Transverse colon (tissue), 4 donors: Measurements from ENCODE around the gene LRRC8A. TPM values are rescaled to one million over a fixed set of nuclear protein-coding genes. Genes with fewer than 3 reads are reported as not detected.

Experiments used
- DNase-seq: peaks from one replicate; pipeline ENCODE4 v3.0.0-alpha.2; 2019
- H3K27ac ChIP-seq, 4 donors: fragments of 200-600 bp; sonication (generic); 2 replicates each; pipeline ENCODE4 v1.5.1; 2016 to 2018; ENCODE audit warnings: inconsistent platforms in 4 of 4
- H3K27me3 ChIP-seq: fragments of 200-600 bp; sonication (generic); 2 replicates; pipeline ENCODE4 v1.5.1; 2017; ENCODE audit warnings: inconsistent platforms
- H3K36me3 ChIP-seq, 4 donors: fragments of 200-600 bp; sonication (generic); 2 replicates each; pipeline ENCODE4 v1.5.1; 2017 to 2019; ENCODE audit warnings: inconsistent platforms in 4 of 4
- H3K4me1 ChIP-seq, 4 donors: fragments of 200-600 bp; sonication (generic); 2 replicates each; pipeline ENCODE4 v1.5.1; 2017 to 2020; ENCODE audit warnings: inconsistent platforms in 4 of 4
- H3K4me3 ChIP-seq, 4 donors: fragments of 200-600 bp; sonication (generic); 1 replicate in 1 of 4; 2 replicates in 3 of 4; pipeline versions ENCODE4 v1.5.1 to v1.6.1; 2017 to 2019; ENCODE audit warnings: inconsistent platforms in 4 of 4
- H3K9me3 ChIP-seq, 2 donors: fragments of 200-600 bp; sonication (generic); 2 replicates each; pipeline ENCODE4 v1.5.1; 2017 to 2019; ENCODE audit warnings: inconsistent platforms in 2 of 2
- CTCF ChIP-seq, 5 experiments: fragments of 200-600 bp in 3 of 5; fragments of 450-650 bp in 2 of 5; sonication (generic) in 3 of 5; IDR thresholded peaks; 1 replicate in 2 of 5; 2 replicates in 3 of 5; pipeline ENCODE4 v1.5.1; 2016 to 2017; ENCODE audit warnings: antibody characterized with exemption in 5 of 5, inconsistent platforms in 3 of 5, mild to moderate bottlenecking in 2 of 5, moderate library complexity in 1 of 5
- EP300 ChIP-seq: sonication (generic); formaldehyde crosslinking; IDR thresholded peaks from one replicate; pipeline ENCODE4 v1.6.1; 2017; ENCODE audit warnings: antibody characterized with exemption, low read depth
- POLR2A ChIP-seq: fragments of 450-650 bp; IDR thresholded peaks from one replicate; pipeline ENCODE4 v1.6.1; 2016; ENCODE audit warnings: antibody characterized with exemption, mild to moderate bottlenecking, moderate library complexity
- POLR2AphosphoS5 ChIP-seq, 3 donors: sonication (generic); formaldehyde crosslinking; IDR thresholded peaks; one replicate each; pipeline ENCODE4 v1.6.1; 2016; ENCODE audit warnings: antibody characterized with exemption in 3 of 3
- WGBS, 2 donors: methylation state at CpG; one replicate each; pipeline ENCODE4 v1.1.5; 2018; ENCODE audit warnings: low coverage in 1 of 2; 5-methylcytosine and 5-hydroxymethylcytosine counted together
- in situ Hi-C, 4 donors: fragments of 200-750 bp; cut with MboI; loops; one replicate each; pipeline versions ENCODE4 v1.15.0 to v1.15.1; 2017; ENCODE audit warnings: low sequenced_read_pairs in 3 of 4, low pct_ligation_motif_present in 1 of 4, low pct_unique_long_range_greater_than_20kb in 1 of 4
- intact Hi-C: fragments of 100-400 bp; cut with DNase I; formaldehyde crosslinking; loops from one replicate; pipeline ENCODE4 v1.15.1; 2023; ENCODE audit warnings: low total_unique reads
- total RNA-seq, 4 donors: library from RNA; depleted of rRNA; stranded (reverse); fragments of >200 nt; gene quantifications; one replicate each; pipeline ENCODE4 v1.1.0, GENCODE V29; 2016

Gene LRRC8A
- total RNA-seq, 4 donors from 2014 or later = 29.4 to 116 (median 35.5) TPM

- H3K36me3 ChIP-seq = no peaks in the 10 kb centered on the region
- no peak for TF ChIP-seq POLR2A
- no peak for TF ChIP-seq EP300
- TF ChIP-seq CTCF (IDR thresholded peaks at IDR 0.05) = no peak
- TF ChIP-seq POLR2AphosphoS5 (IDR thresholded peaks at IDR 0.05) = no peak
- intact Hi-C loops (no loop called here), in situ Hi-C loops (no loop called here)
- no peaks in the 10 kb centered on the region for H3K9me3 ChIP-seq
- no peak overlapping the region for H3K27ac ChIP-seq
- no peak for DNase-seq
- H3K4me1 ChIP-seq = no peaks in the 10 kb centered on the region
- no peak overlapping the region for H3K4me3 ChIP-seq
- H3K27me3 ChIP-seq = no peaks in the 10 kb centered on the region
- WGBS, 2 donors = 60 to 83% methylated on average over 2 to 11 of the region's 11 CpGs
These were observed 54.4 kb downstream of the LRRC8A start for GRCh38 chr9:128936171-128936865.

- H3K4me1 ChIP-seq = no peaks in the 10 kb centered on the region
- no peak for TF ChIP-seq POLR2AphosphoS5 (IDR thresholded peaks at IDR 0.05)
- no peak for TF ChIP-seq CTCF (IDR thresholded peaks at IDR 0.05)
- TF ChIP-seq POLR2A = no peak
- no peak for TF ChIP-seq EP300
- no peak overlapping the region for H3K4me3 ChIP-seq
- no peaks in the 10 kb centered on the region for H3K36me3 ChIP-seq
- intact Hi-C loops = no loop called here
- H3K27me3 ChIP-seq = no peaks in the 10 kb centered on the region
- H3K9me3 ChIP-seq = no peaks in the 10 kb centered on the region
- 87 to 89% methylated on average over 1 to 9 of the region's 9 CpGs for WGBS, 2 donors
- H3K27ac ChIP-seq = no peak overlapping the region
- DNase-seq = no peak
- in situ Hi-C loops = no loop called here
These were observed 55.6 kb downstream of the LRRC8A start for GRCh38 chr9:128937310-128938165.

- H3K36me3 ChIP-seq = no peaks in the 10 kb centered on the region
- peak overlapping the region in 1 of 4 donors; percentile 29 for H3K27ac ChIP-seq
These were observed 58.5 kb downstream of the LRRC8A start for GRCh38 chr9:128940271-128940921.

More at GRCh38 chr9:128940271-128940921, 58.5 kb downstream of the LRRC8A start:
- Histone ChIP-seq H3K4me1 (no peaks in the 10 kb centered on the region), H3K4me3 (no peak overlapping the region), H3K9me3 (no peaks in the 10 kb centered on the region), H3K27me3 (no peaks in the 10 kb centered on the region)
- DNase-seq = no peak
- intact Hi-C loops = no loop called here
- 78% methylated on average over 15 of the region's 15 CpGs; no CpG with 5 or more reads in 1 of the 2 donors for WGBS, 2 donors
- in situ Hi-C loops = no loop called here
- TF ChIP-seq POLR2AphosphoS5 (IDR thresholded peaks at IDR 0.05) (no peak), EP300 (no peak), POLR2A (no peak), CTCF (IDR thresholded peaks at IDR 0.05) (no peak)
